NT2/D1 (cell line): ENCODE data around the gene NADSYN1.

Source experiments
- YY1 ChIP-seq: IDR thresholded peaks from 2 replicates; pipeline ENCODE4 v1.6.1; 2011; ENCODE audit not compliant: insufficient read length, insufficient read depth
- ZNF274 ChIP-seq: IDR thresholded peaks from 2 replicates; pipeline ENCODE4 v1.6.1; 2011; ENCODE audit warnings: mild to moderate bottlenecking, low read depth, low read length

DNA sequence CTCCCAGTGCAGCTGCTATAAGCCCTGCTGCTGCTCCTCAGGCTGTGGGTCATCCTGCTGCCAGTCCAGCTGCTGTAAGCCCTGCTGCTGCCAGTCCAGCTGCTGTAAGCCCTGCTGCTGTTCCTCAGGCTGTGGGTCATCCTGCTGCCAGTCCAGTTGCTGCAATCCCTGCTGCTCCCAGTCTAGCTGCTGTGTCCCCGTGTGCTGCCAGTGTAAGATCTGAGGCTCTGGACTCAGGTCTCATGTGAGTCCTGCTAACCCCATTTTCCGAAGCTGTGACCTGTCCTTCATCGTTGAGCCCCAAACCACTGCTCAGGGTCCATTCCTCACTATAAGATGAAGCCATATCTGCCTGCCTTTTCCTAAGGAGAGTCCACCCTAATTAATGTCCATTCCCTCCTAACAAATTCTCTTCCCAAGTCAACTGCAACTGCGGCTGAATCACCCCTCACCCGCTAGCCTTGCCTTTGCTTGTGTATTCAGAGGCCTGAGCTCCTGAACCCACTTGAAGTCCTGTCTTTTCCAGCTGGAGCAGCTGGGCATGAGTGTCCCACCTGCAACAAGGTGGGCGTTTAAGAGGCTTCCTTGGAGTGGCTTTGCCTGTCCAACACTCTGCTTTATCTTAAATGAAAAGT lies 74.7 kb downstream of the NADSYN1 start:
- TF ChIP-seq YY1 (no peak), ZNF274 (no peak)
